SIG-M5 treated with dmso at 0.1 percent for 504 hours (cell line): ENCODE data around the gene TUBB4A.

Experiments used
- DNase-seq: peaks from one replicate; lab custom pipeline; 2025; ENCODE audit not compliant: unreplicated experiment; lab: John Stamatoyannopoulos, UW

Gene TUBB4A

GRCh38 chr19:6446452-6446851 is 55.7 kb downstream of the TUBB4A start:
- DNase-seq = no peak
